GM21515 (cell line): Measurements from ENCODE around the gene FMNL3.
"Not testable (repeated sequence)": the region's sequence is repeated elsewhere in the genome, so short reads cannot be mapped to it uniquely, and the experiment has no call there.

Experiments
- ATAC-seq: cut with Tn5 transposase; IDR thresholded peaks from one replicate; pipeline ENCODE4 v1.9.1; 2021; ENCODE audit not compliant: unreplicated experiment

FMNL3 gene

GRCh38 chr12:49635036-49635435, 72.2 kb downstream of the FMNL3 start:
- no peak for ATAC-seq

GRCh38 chr12:49633703-49634345, 73.4 kb downstream of the FMNL3 start:
- ATAC-seq: no peak

GRCh38 chr12:49632986-49633702, 74.1 kb downstream of the FMNL3 start:
- ATAC-seq: no peak

GRCh38 chr12:49632401-49632800, 74.8 kb downstream of the FMNL3 start:
- ATAC-seq: no peak

DNA sequence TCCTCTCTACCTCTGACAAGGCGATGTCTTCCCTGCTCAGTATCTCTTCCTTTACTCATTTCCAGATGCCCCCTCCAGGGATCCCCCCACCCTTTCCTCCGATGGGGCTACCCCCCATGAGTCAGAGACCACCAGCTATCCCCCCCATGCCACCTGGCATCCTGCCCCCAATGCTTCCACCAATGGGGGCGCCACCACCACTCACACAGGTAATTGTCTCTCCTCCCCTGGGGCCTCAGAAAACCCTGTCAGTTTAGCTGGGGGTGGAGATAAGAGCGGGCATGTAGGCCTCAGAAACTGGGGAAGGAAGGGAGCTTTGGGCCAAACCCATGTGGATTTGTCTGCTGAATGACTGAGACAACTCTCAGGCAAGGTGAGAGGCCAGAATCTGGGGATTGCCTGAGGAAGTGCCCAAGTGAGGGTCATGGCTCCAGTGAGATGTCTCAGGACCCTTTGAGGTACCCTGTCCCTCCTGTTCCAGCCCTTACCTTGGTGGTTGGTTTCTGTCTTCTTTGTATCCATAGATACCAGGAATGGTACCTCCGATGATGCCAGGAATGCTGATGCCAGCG, 75.8 kb downstream of the FMNL3 start:
- ATAC-seq: no peak

DNA sequence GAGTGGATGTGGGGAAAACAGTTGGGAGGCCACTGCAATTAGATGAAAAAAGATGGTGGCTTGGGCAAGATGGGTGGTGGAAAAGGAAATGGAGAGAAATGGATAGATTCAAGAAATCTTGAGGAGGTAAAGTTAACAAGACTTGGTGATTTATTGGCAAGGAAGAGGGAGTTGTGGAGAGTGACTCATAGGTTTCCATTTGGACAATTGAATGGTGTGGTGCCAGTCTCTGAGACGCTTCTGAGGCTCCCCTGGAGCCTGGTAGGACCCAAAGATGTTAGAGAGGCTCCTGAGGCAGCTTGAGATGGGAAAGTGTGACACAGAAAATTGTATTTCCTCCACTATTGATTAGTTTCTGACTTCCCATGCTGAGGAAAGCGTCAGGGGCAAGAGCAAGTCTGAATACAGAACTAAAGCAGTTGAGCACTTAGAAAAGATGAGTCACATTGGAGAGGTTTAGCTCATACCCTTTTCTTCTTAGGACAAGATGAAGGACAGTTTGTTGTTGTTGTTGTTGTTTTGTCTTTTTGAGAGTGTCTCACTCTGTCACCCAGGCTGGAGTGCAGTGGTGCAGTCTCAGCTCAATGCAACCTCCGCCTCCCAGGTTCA, 79.3 kb downstream of the FMNL3 start:
- ATAC-seq: no peak

GRCh38 chr12:49626836-49627235, 80.4 kb downstream of the FMNL3 start:
- no peak for ATAC-seq

DNA sequence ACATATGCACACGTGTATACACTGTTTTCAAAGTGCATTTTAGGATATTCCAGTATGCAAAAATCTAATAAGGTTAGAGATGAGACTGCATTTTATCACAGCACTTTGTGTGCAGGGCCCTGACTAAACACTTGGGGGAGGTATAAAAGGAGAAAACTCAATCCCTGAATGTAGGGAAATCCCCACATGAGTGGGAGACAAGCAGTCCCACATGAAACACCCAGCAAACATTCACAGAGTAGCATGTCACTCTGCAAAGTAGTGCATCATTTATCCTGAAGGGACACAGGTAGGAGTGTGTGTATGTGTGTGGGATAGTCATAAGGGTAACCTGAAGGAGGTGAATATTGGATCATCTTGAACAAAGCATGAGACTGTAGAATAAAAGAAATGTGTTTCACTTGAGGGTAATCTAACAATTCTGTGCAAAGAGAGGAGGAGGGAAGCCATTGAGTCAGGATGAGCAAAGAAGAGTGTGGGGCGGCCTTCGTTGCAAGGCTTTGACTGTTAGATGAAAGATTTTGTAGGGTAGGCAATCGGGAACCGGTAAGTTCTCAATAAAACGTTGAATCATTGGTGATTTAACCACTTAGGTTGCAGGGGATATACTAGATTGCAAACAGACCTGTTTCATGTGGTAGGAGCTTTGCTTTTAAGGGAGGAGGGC, 80.9 kb downstream of the FMNL3 start:
- ATAC-seq: no peak

DNA sequence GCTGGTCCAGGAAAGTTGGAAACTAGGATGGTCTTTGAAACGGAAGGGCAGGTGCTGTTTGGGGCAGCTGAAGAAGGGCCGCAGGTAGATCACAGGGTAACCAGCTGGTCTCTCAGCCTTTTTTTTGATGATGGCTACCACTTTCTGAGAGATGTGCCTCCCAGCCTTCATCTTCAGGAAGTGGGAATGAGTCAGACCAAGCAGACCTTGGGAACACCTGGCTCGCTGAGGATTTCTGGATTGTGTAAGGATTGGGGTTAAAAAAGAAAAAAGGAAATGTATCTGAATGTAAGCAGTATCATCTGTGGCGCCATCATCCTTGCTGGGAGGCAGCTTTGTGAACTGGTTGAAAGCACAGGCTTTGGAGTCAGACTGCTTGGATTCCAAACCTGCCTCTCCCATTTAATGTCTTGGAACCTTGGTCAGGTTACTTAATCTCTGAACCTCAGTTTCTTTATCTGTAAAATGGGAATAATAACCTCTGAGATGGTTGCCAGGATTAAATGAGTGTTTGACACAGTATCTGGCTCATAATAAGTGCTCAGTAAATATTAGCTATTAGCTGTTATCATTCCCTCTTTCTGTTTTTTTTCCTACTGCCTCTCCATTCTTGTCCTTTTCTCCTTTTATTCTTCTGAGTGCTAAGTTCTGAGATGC, 82.2 kb downstream of the FMNL3 start:
- ATAC-seq: no peak

- peak; percentile 67 for ATAC-seq
Measured at GRCh38 chr12:49623142-49623904, 83.9 kb downstream of the FMNL3 start, which contains the start of gene PRPF40B. TSS of gene PRPF40B (plus strand) at chr12:49623561. CDS start at chr12:49623591, 30 bp downstream.

DNA sequence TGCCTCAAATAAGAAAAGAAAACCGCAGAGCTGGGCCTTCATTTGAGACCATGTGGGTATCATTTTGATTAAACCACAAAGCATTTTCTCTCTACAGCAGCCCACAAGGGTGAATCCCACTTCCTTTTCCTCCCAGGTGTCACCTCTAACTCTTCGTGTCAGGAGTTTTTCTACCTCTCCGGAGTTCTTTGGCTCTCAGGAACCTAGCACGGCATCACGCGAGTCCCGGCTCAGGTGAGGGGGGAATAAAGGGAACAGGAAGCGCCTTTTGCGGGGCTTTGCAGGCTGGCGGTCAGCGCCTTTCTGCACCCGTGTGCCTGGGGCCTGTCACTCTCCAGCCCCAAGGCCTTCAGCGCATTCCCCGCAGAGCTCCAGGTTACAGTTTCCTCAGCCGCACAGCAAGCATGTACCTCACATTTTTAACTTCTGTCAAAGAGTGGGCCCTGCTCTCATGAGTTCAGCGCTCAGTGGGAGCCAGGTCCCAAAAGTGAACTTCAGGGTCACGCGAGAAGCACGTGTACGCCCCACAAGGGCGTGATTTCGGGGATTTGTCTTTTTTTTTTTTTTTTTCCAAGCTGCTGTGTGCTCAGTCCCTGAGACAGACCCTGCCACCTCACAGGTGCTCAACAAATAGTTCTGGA, 84.6 kb downstream of the FMNL3 start:
- peak; percentile 34 for ATAC-seq

DNA sequence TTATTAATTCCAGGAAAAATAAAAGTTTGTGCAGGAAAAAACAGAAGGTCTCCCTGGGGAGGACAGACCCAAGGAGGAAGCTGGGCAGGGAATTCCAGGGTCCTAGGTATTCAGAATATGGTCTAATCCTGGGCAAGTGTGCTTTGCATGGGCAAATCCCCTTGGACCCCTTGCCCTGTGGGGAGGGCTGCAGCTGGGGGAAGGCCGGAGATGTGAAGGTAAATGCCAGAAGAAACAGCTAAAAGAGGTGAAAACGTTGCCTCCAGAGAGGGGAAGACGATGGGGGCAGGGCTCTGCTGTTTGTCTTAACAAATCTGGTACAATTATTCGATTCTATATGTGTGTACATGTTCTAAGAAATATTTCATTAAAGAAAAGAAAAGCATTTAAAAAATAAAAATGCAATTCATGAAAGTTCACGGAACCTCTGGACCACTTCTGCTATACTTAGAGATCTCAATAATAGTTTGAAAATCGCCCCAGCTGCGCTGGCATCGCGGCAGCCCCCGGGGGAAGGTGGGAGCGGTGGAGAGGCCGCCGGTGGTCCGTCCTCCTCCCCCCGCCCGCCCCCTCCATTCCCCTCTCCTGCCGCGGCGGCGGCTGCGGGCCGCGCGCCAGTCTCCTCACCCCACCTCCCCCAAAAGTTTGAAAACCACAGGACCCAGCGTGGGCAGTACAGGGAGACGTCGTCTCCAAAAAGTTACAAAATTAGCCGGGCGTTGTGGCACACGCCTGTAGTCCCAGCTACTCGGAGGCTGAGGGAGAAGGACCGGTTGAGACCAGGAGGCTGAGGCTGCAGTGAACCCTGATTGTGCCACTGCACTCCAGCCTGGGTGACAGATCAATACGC, 85.3 kb downstream of the FMNL3 start:
- no peak for ATAC-seq

GRCh38 chr12:49619286-49619685, 87.9 kb downstream of the FMNL3 start:
- ATAC-seq: no peak

DNA sequence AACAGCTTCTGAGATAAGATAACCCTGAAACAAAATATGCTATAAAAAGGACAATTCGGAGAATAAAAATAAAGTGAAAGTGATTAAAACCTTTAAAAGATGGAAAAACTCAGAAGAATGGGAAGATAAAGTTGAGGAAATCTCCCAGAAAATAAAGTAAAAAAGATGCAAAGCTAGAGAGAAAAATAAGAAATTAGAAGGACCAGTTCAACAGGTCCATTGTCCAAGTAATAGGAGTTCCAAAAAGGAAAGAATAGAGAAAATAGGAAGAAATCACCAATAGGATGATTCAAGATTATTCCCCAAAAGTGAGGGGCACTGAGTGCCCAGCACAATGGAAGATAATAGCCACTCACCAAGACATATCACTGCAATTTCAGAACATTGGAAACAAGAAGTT, 88.6 kb downstream of the FMNL3 start:
- ATAC-seq: no peak

GRCh38 chr12:49616533-49617219, 90.5 kb downstream of the FMNL3 start:
- ATAC-seq: no peak

GRCh38 chr12:49615725-49616124, 91.5 kb downstream of the FMNL3 start:
- ATAC-seq: no peak

DNA sequence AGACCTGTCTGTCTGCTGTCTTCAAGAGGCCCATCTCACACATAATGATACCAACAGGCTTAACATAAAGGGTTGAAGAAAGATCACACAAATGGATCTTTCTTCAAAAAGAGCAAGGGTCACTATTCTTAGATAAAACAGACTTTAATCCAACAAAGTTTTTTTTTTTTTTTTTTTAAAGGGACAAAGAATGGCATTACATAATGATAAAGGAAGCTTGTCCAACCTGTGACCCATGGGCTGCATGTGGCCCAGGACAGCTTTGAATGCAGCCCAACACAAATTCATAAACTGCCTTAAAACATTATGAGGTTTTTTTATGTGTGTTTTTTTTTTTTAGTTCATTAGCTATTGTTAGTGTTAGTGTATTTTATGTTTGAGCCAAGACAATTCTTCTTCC, 95.0 kb downstream of the FMNL3 start:
- no peak for ATAC-seq

- not testable (repeated sequence) for ATAC-seq
Measured at GRCh38 chr12:49610785-49611184, 96.4 kb downstream of the FMNL3 start.
